Right ventricle myocardium inferior (tissue), 1 donor: ENCODE data around the gene S1PR3. TPM values are rescaled to one million over a fixed set of nuclear protein-coding genes. Genes with fewer than 3 reads are reported as not detected.

ENCODE experiments used
- ATAC-seq: fragments of 200-7000 bp; cut with Tn5 transposase; one replicate; pipeline ENCODE4 v1.9.1; 2020; ENCODE audit warnings: mild to moderate bottlenecking, moderate library complexity
- DNase-seq: peaks from one replicate; pipeline ENCODE4 v3.0.0; 2021; ENCODE audit errors: missing footprints
- intact Hi-C: fragments of 100-400 bp; cut with DNase I; formaldehyde crosslinking; loops from one replicate; pipeline ENCODE4 v1.11.0; 2022
- total RNA-seq: library from RNA; stranded (reverse); fragmentation: NEBNext Ultra II Directional; extraction: Animal tissue kit (Norgen Biotek cat#: 25700); gene quantifications from one replicate; pipeline ENCODE4 v1.2.1, GENCODE V29; 2021
- donor health status: DM: no; HTN: yes; CAD: no; lungs with severe emphysema.

Gene S1PR3
- total RNA-seq, 1 donor from 2014 or later, result 27.5 TPM

GRCh38 chr9:88986776-88987175 lies 4.5 kb upstream of the S1PR3 start:
- no peak for ATAC-seq
- intact Hi-C loops, result no loop called here
- DNase-seq, result no peak

DNA sequence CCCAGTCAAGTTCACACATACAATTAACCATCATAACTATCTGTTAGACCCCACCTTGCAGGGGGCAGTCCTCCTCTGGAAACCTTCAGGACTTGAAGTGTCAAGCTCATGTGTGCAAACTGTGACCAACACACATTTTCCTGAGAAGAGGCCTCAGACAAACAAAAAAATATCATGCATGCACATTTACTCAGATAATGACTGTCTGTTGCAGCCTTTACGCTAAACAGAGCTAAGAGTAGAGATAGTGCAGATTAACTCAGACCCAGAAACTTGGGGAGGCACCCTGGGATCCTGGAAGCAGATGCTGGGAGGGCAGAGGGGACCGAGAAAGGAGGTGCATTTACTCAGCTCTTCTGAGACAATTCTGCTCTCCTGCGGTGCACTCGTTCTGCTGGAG lies 3.6 kb upstream of the S1PR3 start:
- ATAC-seq, result no peak
- DNase-seq, result no peak
- intact Hi-C loops, result no loop called here

DNA sequence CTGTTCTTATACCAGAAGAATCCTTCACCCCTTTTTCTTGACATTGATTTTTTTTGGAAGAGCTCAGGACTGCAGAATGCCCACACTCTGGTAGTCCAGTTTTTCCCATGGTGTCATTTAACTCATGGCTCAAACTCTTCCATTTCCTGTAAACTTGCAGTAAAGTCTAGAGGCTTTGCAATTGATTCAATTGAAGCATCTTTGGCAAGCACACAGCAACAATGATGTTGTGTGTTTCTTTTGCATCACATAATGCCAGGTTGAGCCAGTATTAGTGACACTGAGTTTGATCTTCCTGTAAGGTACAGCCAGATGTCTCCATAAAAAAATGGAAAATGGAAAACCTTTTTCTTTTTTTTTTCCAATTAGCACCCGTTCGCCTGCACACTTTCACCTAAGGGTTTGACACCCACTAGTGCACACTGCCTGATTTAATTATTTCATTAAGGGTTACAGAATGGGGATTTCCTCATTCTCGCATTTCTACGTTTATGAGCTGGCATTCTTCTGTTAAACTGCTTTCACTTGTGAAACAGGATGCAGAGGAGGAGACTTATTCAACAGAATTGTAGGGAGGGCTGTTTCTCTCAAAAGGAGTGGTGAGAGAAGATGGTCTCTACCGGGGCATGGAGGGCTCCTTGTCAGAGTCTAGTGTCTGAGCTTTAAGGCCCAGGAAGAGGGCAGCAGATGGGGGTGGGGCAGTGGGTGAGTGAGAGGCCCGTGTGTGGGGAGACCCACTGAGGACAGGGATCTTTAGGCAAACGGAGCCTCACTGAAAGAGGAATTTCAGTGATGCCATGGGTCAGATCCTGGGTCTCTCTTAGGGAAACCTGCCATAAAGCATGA lies 2.2 kb upstream of the S1PR3 start:
- ATAC-seq (no peak), DNase-seq (no peak)
- intact Hi-C loops, result no loop called here

GRCh38 chr9:88990041-88990728 lies 1.1 kb upstream of the S1PR3 start:
- intact Hi-C loops, result loop anchor here (2.0 to 5.0 kb wide), 4 partner anchors 103 to 207 kb away; no protein-coding TSS in a partner anchor
- DNase-seq, result no peak
- no peak for ATAC-seq

DNA sequence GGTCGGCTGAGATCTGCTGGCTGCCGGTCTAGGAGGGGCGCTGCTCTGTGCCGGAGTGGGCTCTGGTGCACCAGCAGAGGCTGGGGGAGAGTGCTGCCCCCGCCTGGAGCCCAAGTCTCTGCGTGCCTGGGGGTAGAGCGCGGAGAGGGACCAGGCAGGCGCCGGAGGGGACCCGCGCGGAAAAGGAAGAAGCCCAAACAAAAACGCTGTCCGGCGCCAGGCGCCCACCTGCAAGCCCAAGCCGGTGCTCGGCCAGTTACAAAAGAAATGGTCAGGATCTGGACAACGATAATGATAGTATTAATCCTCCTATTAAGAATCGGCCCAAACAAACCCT lies 571 bp upstream of the S1PR3 start:
- ATAC-seq (peak; percentile 26), DNase-seq (no peak)
- intact Hi-C loops, result loop anchor here (2.0 to 5.0 kb wide), 4 partner anchors 103 to 208 kb away; no protein-coding TSS in a partner anchor

- ATAC-seq, result no peak
- intact Hi-C loops, result loop anchor here (5.0 kb wide), 2 partner anchors 105 to 160 kb away; no protein-coding TSS in a partner anchor
- no peak for DNase-seq
These were observed 1.3 kb downstream of the S1PR3 start for GRCh38 chr9:88992556-88992955.

GRCh38 chr9:88993327-88993726 lies 2.1 kb downstream of the S1PR3 start:
- ATAC-seq (no peak), DNase-seq (no peak)
- intact Hi-C loops, result loop anchor here (5.0 kb wide), 2 partner anchors 106 to 161 kb away; no protein-coding TSS in a partner anchor

DNA sequence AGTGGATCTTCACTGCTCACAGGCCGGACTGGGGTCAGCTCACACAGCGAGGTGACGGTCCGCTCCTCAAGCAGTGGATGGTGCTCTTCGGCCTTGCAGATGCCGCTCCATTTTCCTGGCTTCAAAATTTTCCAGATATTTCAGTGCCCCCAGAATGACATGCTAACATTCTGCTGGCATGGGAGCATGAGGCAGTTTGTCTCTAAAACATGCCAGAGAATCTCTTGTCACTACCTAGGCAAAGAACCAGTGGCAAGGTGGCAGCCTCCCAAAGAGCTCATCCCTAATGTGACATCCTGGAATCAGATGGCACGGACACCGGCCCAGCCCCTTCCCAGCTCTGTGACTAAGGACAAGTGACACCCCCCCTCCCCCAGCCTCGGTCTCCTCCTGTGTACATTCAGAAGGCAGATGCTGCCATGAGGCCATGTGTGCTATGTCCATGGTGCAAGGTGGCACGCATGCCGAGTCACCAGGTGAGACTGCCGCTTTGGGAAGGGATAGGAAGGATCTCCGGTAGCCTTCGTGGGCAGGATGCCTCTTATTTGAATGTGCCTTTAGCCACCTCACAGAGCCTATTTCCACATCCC lies 2.7 kb downstream of the S1PR3 start:
- ATAC-seq, result no peak
- intact Hi-C loops, result loop anchor here (5.0 kb wide), 2 partner anchors 107 to 162 kb away; no protein-coding TSS in a partner anchor
- DNase-seq, result no peak

GRCh38 chr9:88994469-88995199 lies 3.4 kb downstream of the S1PR3 start:
- intact Hi-C loops, result loop anchor here (5.0 kb wide), 2 partner anchors 107 to 162 kb away; no protein-coding TSS in a partner anchor
- no peak for ATAC-seq
- DNase-seq, result no peak

DNA sequence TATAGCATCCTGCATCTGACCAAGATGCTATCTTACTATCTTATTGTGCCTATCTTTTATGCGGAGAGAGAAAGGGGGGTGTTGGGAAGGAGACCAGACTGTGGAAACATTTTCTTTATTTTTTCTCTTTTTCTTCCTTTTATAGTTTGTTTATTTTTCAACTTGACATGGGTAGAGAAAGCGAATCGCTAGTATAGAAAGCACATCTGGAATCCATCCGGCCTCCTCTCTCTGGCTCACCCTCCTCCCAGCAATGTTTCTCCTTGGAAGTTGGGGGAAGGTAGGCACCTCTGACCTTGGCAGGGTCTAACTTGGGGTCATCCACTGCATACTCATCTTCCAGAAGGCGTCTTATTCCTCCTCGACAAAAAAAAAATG lies 3.9 kb downstream of the S1PR3 start:
- ATAC-seq (no peak), DNase-seq (no peak)
- intact Hi-C loops, result no loop called here

GRCh38 chr9:88995627-88996026 lies 4.4 kb downstream of the S1PR3 start:
- intact Hi-C loops, result no loop called here
- ATAC-seq (no peak), DNase-seq (no peak)

- intact Hi-C loops, result no loop called here
These were observed 5.0 kb downstream of the S1PR3 start for GRCh38 chr9:88996046-88996920.

DNA sequence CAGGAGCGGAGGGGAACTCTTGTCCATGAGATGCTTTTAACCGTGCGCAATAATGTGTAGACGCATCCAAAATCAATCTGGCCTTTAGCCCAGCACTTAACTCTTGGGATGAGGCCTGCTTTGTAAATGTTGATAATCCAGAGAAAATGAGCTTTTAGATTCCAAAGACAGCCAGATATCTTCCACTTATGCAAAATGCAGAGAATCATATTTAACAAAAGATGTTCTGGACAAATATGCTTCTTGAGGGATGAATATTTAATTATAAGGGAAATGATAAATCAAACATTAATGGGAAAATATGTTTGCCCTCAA lies 5.6 kb downstream of the S1PR3 start:
- ATAC-seq (no peak), DNase-seq (no peak)
- intact Hi-C loops, result no loop called here

More at GRCh38 chr9:88996046-88996920, 5.0 kb downstream of the S1PR3 start:
- ATAC-seq (no peak), DNase-seq (no peak)

DNA sequence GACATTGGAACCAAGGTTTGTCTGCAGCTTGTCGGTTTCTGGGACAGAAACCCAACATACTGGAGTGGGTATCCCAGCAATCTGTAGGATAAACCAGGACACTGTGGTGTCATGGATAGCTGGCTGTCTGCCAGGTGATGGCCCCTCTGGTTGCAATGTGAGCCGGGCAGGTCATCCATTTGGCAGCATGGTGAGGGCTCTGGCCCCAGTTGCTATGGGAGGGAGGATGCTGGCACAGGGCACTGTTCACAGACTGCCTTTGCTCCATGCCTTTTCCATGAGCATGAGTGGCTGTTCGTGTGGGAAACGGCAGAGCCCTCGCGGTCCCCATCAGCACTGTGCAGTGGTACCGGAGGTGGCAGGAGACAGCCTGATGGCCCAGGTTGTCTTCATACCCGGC lies 6.4 kb downstream of the S1PR3 start:
- intact Hi-C loops, result loop anchor here (2.0 kb wide), 3 partner anchors 49 to 183 kb away; no protein-coding TSS in a partner anchor
- ATAC-seq, result no peak
- DNase-seq, result no peak

- no peak for ATAC-seq
These were observed 7.2 kb downstream of the S1PR3 start for GRCh38 chr9:88998503-88998902.

GRCh38 chr9:88998911-88999310 lies 7.6 kb downstream of the S1PR3 start:
- intact Hi-C loops, result loop anchor here (2.0 kb wide), 3 partner anchors 50 to 184 kb away; no protein-coding TSS in a partner anchor
- DNase-seq, result peak; percentile 85
- peak; percentile 88 for ATAC-seq

More at GRCh38 chr9:88998503-88998902, 7.2 kb downstream of the S1PR3 start:
- no peak for DNase-seq
- intact Hi-C loops, result loop anchor here (2.0 kb wide), 3 partner anchors 50 to 184 kb away; no protein-coding TSS in a partner anchor

DNA sequence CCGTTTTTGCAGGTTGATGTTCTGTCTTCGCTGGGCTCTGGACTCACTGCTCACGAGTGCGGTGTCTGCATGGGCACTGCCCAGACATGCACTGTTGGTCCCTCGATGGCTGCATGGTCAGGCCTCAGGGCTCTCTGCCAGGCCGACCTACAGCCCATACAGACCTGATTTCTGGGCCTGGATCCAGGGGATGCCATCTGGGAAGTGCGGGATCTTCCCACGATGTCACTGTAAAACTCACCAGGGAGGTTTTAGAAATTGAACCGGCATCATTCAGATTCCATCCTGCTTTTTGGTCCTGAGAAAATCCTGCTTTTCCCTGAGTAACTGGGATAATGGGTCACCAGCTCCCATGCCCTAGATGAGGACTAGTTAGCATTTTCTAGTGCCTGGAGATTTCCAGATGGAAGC lies 9.1 kb downstream of the S1PR3 start:
- no peak for ATAC-seq
- intact Hi-C loops, result loop anchor here (2.0 to 5.0 kb wide), 2 partner anchors 278 to 343 kb away; no protein-coding TSS in a partner anchor

More for the DNA sequence above, 9.1 kb downstream of the S1PR3 start:
- DNase-seq, result no peak
